OCI-LY1 (cell line): ENCODE data around the gene VIPR2.

Source experiments
- H2AFZ ChIP-seq: fragments of 200-600 bp; sonication (generic), shearing (Covaris generic); 2 replicates; pipeline ENCODE4 v1.6.0; 2014; ENCODE audit warnings: antibody characterized with exemption, mild to moderate bottlenecking, low read length
- H3F3A ChIP-seq: fragments of 200-600 bp; sonication (generic), shearing (Covaris generic); 2 replicates; pipeline ENCODE4 v1.6.0; 2014; ENCODE audit warnings: mild to moderate bottlenecking, antibody characterized with exemption, low read length, moderate library complexity; ENCODE audit not compliant: insufficient read depth
- H3K27ac ChIP-seq: fragments of 200-600 bp; sonication (generic); 2 replicates; pipeline ENCODE4 v1.5.1; 2014; ENCODE audit warnings: low read length, mixed run types, mild to moderate bottlenecking, low read depth; ENCODE audit not compliant: poor library complexity, severe bottlenecking
- H3K27me3 ChIP-seq: fragments of 200-600 bp; sonication (generic); 2 replicates; pipeline ENCODE4 v1.6.0; 2014; ENCODE audit warnings: antibody characterized with exemption, mild to moderate bottlenecking, low read length, moderate library complexity; ENCODE audit not compliant: insufficient read depth
- H3K36me3 ChIP-seq: fragments of 200-600 bp; sonication (generic); 2 replicates; pipeline ENCODE4 v1.6.1; 2014; ENCODE audit warnings: mild to moderate bottlenecking, antibody characterized with exemption, low read length, moderate library complexity, mixed read lengths; ENCODE audit not compliant: insufficient read depth
- H3K4me1 ChIP-seq: fragments of 200-600 bp; sonication (generic); 2 replicates; pipeline ENCODE4 v1.5.1; 2014; ENCODE audit warnings: mild to moderate bottlenecking, low read length, moderate library complexity; ENCODE audit not compliant: insufficient read depth, severe bottlenecking
- H3K4me2 ChIP-seq: fragments of 200-600 bp; sonication (generic), shearing (Covaris generic); 2 replicates; pipeline ENCODE4 v1.6.1; 2014; ENCODE audit warnings: low read length
- H3K4me3 ChIP-seq: fragments of 200-600 bp; sonication (generic); 2 replicates; pipeline ENCODE4 v1.5.1; 2014; ENCODE audit warnings: low read length, low read depth, mild to moderate bottlenecking, mixed read lengths; ENCODE audit not compliant: poor library complexity, severe bottlenecking
- H3K79me2 ChIP-seq: fragments of 200-600 bp; shearing (Covaris generic); 2 replicates; pipeline ENCODE4 v1.6.1; 2016; ENCODE audit warnings: mixed run types, low read length, mixed read lengths; ENCODE audit not compliant: insufficient read depth
- H3K9ac ChIP-seq: fragments of 200-600 bp; sonication (generic), shearing (Covaris generic); 2 replicates; pipeline ENCODE4 v1.6.1; 2014; ENCODE audit warnings: mild to moderate bottlenecking, low read length, mixed read lengths
- H3K9me2 ChIP-seq: fragments of 200-600 bp; sonication (generic), shearing (Covaris generic); 2 replicates; pipeline ENCODE4 v1.6.1; 2014; ENCODE audit warnings: low read depth, mild to moderate bottlenecking, low read length, mixed read lengths
- H3K9me3 ChIP-seq: fragments of 200-600 bp; shearing (Covaris generic); 2 replicates; pipeline ENCODE4 v1.6.1; 2014; ENCODE audit warnings: low read length, mixed read lengths
- H4K20me1 ChIP-seq: fragments of 200-600 bp; sonication (generic), shearing (Covaris generic); 2 replicates; pipeline ENCODE4 v1.6.0; 2016; ENCODE audit warnings: mild to moderate bottlenecking, low read length; ENCODE audit not compliant: insufficient read depth
- CTCF ChIP-seq: fragments of 200-600 bp; sonication (generic), shearing (Covaris generic); IDR thresholded peaks from 2 replicates; pipeline ENCODE4 v1.5.1; 2017; ENCODE audit warnings: mild to moderate bottlenecking, antibody characterized with exemption, low read length, moderate library complexity, mixed read lengths
- EZH2 ChIP-seq: fragments of 200-600 bp; sonication (generic), shearing (Covaris generic); IDR thresholded peaks from 2 replicates; pipeline ENCODE4 v1.8.0; 2017; ENCODE audit warnings: borderline replicate concordance, mixed run types, mild to moderate bottlenecking, antibody characterized with exemption, low read length, moderate library complexity, mixed read lengths

The VIPR2 gene

GRCh38 chr7:159108941-159109652 is 35.6 kb downstream of the VIPR2 start:
- H3K4me1 ChIP-seq = no peaks in the 10 kb centered on the region
- no peaks in the 10 kb centered on the region for H4K20me1 ChIP-seq
- no peaks in the 10 kb centered on the region for H3K79me2 ChIP-seq
- H3K9ac ChIP-seq = no peak overlapping the region
- peaks cover 10% of the 10 kb centered on the region for H3K27me3 ChIP-seq
- H3K4me2 ChIP-seq = no peak overlapping the region
- TF ChIP-seq EZH2 (no peak), CTCF (no peak)
- H2AFZ ChIP-seq = no peak overlapping the region
- H3K36me3 ChIP-seq = no peaks in the 10 kb centered on the region
- no peak overlapping the region for H3K4me3 ChIP-seq
- no peaks in the 10 kb centered on the region for H3K9me3 ChIP-seq
- H3K9me2 ChIP-seq = no peaks in the 10 kb centered on the region
- H3F3A ChIP-seq = no peaks in the 10 kb centered on the region
- no peak overlapping the region for H3K27ac ChIP-seq

GRCh38 chr7:159108491-159108890 is 36.2 kb downstream of the VIPR2 start:
- Histone ChIP-seq H3K79me2 (no peaks in the 10 kb centered on the region), H3K36me3 (no peaks in the 10 kb centered on the region), H4K20me1 (no peaks in the 10 kb centered on the region), H3K9me3 (no peaks in the 10 kb centered on the region), H3K4me1 (no peaks in the 10 kb centered on the region), H3K4me3 (no peak overlapping the region), H3K9me2 (no peaks in the 10 kb centered on the region), H3K27me3 (peaks cover 11% of the 10 kb centered on the region), H3K27ac (no peak overlapping the region), H2AFZ (no peak overlapping the region), H3K4me2 (no peak overlapping the region), H3K9ac (no peak overlapping the region), H3F3A (no peaks in the 10 kb centered on the region)
- no peak for TF ChIP-seq EZH2
- TF ChIP-seq CTCF = no peak

- no peak overlapping the region for H3K9ac ChIP-seq
- no peak overlapping the region for H3K4me2 ChIP-seq
- H3K27ac ChIP-seq = no peak overlapping the region
- no peaks in the 10 kb centered on the region for H3K36me3 ChIP-seq
- no peaks in the 10 kb centered on the region for H3K79me2 ChIP-seq
- no peaks in the 10 kb centered on the region for H4K20me1 ChIP-seq
- H3K27me3 ChIP-seq = peaks cover 11% of the 10 kb centered on the region
- TF ChIP-seq EZH2 (no peak), CTCF (no peak)
- H3K9me2 ChIP-seq = no peaks in the 10 kb centered on the region
- no peaks in the 10 kb centered on the region for H3K9me3 ChIP-seq
- H2AFZ ChIP-seq = no peak overlapping the region
- H3K4me3 ChIP-seq = no peak overlapping the region
- H3F3A ChIP-seq = no peaks in the 10 kb centered on the region
- no peaks in the 10 kb centered on the region for H3K4me1 ChIP-seq
Observed at GRCh38 chr7:159107161-159107892, 37.3 kb downstream of the VIPR2 start.
